Fibroblast of mammary gland (primary cell): ENCODE measurements around the gene SLC29A4.
A peak's percentile ranks its signal among the peaks of the same experiment; 100 is the strongest.
"Not testable (repeated sequence)": the region's sequence is repeated elsewhere in the genome, so short reads cannot be mapped to it uniquely, and the experiment has no call there.

ENCODE experiments used
- DNase-seq: peaks from one replicate; pipeline ENCODE4 v3.0.0-alpha.2; 2010; ENCODE audit warnings: low read depth
- H3K4me3 ChIP-seq: 2 replicates; pipeline ENCODE4 v1.5.1; 2011; ENCODE audit warnings: low read depth, mild to moderate bottlenecking, low read length, moderate library complexity; ENCODE audit not compliant: control insufficient read depth
- CTCF ChIP-seq: conservative IDR thresholded peaks from 2 replicates; pipeline ENCODE4 v1.5.1; 2011; ENCODE audit warnings: low read depth, low read length, inconsistent platforms; ENCODE audit not compliant: control insufficient read depth, insufficient read depth

SLC29A4 gene

GRCh38 chr7:5282543-5283316 is at the start of gene SLC29A4:
Gene SLC29A4, plus strand, starts transcription at chr7:5282943. Its CDS starts 4,874 bp downstream, at chr7:5287817.
- no peak within 1 kb of the TSS for H3K4me3 ChIP-seq
- DNase-seq, result no peak
- no peak for TF ChIP-seq CTCF

GRCh38 chr7:5234852-5235831 is 47.6 kb upstream of the SLC29A4 start:
- DNase-seq, result peak; percentile 32
- no peak for TF ChIP-seq CTCF
- H3K4me3 ChIP-seq, result no peak overlapping the region

GRCh38 chr7:5237286-5237685 is 45.5 kb upstream of the SLC29A4 start:
- DNase-seq, result peak; percentile 36
- peak overlapping the region; percentile 6 for H3K4me3 ChIP-seq
- TF ChIP-seq CTCF, result no peak

- DNase-seq, result no peak
- H3K4me3 ChIP-seq, result no peak overlapping the region
- no peak for TF ChIP-seq CTCF
These were observed 44.2 kb upstream of the SLC29A4 start for GRCh38 chr7:5238500-5238899.

- TF ChIP-seq CTCF, result no peak
- no peak overlapping the region for H3K4me3 ChIP-seq
- no peak for DNase-seq
These were observed 39.5 kb upstream of the SLC29A4 start for GRCh38 chr7:5243261-5243660.

GRCh38 chr7:5248201-5248885 is 34.4 kb upstream of the SLC29A4 start:
- no peak for TF ChIP-seq CTCF
- peak; percentile 37 for DNase-seq
- H3K4me3 ChIP-seq, result no peak overlapping the region

GRCh38 chr7:5250787-5251186 is 32.0 kb upstream of the SLC29A4 start:
- not testable (repeated sequence) for H3K4me3 ChIP-seq, DNase-seq

- DNase-seq, H3K4me3 ChIP-seq: not testable (repeated sequence)
These were observed 29.2 kb upstream of the SLC29A4 start for GRCh38 chr7:5253529-5253928.

GRCh38 chr7:5254371-5254770 is 28.4 kb upstream of the SLC29A4 start:
- DNase-seq, H3K4me3 ChIP-seq: not testable (repeated sequence)
